ENCODE measurements around the gene LRRC43.

LRRC43 gene

DNA sequence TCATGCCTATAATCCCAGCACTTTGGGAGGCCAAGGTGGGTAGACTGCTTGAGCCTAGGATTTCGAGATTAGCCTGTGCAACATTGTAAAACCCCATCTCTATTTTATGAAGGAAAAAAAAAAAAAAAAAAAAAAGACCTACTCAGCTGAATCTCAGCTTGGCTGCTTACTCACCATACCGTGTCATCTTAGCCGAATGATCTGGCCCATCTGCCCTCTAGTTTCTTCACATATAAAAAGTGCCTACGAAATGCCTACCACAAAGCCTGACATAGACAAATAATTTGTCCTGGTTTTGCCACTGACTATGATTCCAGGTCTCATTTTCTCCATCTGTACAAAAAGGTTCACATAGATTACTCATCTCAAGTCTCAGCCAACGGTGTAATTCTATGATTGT, 32.8 kb downstream of the LRRC43 start:
- H3K4me3 ChIP-seq (ENCODE audit: low read depth, low read length) = no peak overlapping the region

DNA sequence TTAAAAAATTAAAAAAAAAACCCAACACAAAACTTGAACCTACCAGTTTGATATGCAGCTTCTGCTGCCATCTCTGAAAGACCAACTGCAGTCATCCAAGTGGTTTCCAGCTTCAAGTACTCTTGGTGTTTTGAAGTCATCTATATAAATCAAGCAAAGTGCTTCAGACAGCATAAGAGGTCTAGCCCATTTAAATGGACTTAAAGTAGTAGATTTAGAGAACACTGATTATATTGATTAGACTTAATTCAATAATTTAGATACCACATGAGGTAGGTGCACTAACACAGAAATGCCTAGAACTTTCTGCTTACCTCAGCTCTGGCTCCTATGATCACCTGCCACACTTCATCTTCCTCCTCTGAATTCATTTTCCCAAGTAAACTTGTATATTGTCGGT, 33.5 kb downstream of the LRRC43 start:
- no peak overlapping the region for H3K4me3 ChIP-seq (ENCODE audit: low read depth, low read length)

DNA sequence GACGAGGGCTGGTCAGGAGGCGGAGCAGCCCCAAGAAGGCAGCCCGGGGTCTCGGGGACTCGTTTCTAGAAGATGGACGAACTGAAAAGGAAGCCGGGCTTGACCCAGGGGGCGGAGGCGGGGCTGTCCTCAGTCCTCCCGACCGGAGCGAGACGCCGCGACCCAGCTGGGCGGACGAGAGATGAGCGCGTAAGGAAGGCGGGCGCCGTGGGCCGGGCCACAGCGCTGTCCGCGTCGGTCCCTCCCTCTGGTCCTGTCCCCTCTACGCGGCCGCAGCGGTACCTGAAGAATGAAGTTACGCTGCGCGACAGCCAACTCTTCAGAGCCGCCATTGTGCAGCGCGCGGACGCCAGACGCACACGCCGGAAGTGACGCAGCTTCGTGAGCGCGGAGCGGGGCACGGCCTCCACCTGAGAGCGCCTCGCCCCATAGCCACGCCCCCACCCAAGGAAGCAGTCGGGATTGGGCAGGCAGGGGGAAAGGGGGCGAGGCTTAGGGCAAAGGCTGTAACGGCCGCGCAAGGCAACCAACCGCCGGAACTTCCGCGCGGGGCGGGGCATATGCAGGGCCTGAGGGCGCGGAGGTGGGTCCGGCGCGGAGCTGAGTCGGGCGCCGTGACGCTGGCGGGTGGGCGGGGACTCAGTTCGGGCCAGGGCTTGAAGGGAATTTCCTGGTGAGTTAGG, 42.9 kb downstream of the LRRC43 start, which contains the start of gene DIABLO:
Gene DIABLO, minus strand, starts transcription at position 370 of the 683 bp plus-strand sequence. Its CDS starts 38 bp downstream, at position 332.
- H3K4me3 ChIP-seq (ENCODE audit: low read depth, low read length) = peak within 1 kb of the TSS; percentile 63

DNA sequence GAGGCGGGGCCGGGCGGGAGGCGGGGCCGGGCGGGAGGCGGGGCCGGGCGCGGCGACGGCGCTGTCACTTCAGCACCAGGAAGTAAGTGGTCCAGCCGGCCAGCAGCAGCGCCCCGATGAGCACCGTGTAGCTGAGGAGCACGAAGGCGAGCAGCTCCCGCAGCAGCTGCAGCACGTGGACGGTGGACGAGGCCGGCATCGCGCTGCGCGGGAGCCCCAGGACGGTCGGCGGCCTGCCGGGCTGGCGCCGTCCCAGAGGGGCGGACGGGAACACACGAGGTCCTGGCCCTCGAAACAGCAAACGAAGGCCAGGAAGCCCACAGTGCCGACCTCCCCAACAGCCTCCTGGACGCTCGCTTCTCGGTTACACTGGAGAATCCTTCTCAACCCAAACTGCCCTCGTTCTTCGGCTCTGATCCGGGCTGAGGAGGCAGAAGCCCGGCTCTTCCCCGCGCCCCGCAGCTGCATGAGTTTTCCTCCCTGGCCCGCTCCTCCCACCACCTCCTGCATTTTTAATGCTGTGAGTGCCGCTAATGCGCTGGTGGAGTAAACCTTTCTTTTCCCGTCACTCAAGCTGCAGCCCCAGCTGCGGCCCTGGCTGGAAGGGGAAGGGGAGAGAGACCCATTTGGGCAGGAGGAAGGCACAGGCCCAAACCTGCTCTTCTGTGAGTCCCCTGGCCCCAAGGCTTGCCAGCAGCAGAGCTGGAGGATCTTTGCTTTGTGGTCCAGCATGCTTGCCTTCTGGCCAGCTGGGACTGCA, 43.6 kb downstream of the LRRC43 start:
- H3K4me3 ChIP-seq (ENCODE audit: low read depth, low read length) = no peak overlapping the region

DNA sequence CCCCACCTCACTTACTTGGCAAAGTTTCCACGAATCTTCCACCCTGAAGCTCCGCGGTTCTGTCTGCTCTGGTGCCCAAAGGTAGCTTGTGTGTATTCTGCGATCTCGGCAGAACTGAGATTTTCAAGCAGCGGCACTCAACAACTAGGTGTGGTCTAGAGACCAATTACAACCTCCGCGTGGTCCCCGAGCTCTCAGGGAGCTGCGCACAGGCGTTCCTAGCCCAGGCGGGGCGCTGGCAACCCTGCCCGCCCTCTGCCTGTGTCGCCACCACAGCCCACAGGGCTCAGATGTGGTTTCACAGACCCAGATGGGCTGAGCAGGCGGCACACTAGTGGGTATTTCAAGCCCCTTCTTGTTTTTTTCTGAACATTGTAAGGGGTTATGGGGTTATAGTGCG, 44.4 kb downstream of the LRRC43 start:
- H3K4me3 ChIP-seq (ENCODE audit: low read depth, low read length) = no peak overlapping the region

DNA sequence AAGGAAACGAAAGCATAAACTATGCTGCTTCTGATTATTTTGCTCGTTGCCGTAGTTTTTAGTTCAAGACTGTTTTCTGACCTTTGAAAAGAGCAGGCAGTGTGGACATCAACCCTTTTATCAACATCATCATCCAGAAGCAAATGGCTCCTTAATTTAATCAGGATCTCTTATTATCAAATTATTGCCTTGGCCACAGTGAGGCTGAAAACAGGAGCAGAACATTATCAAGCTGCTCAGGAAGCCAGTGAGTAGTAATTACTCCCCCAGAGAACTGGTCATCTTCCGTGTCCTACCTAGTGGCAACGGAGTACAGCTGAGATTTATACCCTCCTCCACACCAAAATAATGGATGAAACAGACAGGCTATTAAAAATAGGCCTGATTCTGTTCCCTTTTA, 45.2 kb downstream of the LRRC43 start:
- no peak overlapping the region for H3K4me3 ChIP-seq (ENCODE audit: low read depth, low read length)

DNA sequence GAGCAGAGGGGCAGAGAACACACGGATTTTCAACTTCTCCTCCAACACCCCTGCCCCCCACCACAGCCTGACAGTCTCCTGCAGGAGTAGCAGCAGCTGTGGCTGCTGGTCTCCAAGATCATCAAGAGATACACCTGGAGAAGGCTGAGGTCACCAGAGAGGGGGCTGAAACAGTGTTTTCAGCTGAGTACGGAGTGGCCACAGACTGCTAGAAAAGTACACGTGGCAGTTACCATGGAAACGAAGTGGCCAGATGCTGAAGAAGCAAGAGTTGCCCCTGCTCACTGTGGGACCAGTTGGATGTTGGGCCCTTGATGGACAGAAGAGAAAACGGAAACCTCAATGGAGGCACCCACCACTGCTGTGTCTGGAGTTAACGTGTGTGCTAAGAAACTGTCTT, 47.9 kb downstream of the LRRC43 start:
- H3K4me3 ChIP-seq (ENCODE audit: low read depth, low read length) = no peak overlapping the region

DNA sequence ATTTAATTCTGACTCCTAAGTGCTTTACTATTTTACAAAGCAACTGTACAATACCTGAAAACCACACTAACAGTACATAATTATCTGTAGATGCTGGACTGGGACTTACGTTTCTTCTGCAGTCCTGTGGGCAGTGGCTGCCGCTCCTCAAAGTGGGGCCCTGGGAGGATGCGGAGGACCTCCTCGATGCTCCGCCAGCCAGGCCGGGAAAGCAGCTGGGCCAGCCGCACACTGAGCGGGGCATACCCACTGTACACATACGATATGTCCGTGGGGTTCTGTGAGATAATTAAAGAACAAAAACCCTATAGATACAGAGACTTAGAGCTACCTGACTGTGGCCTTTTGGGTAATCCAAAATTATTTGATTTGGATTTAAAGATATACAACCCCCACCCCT, 49.8 kb downstream of the LRRC43 start:
- H3K4me3 ChIP-seq (ENCODE audit: low read depth, low read length) = no peak overlapping the region

DNA sequence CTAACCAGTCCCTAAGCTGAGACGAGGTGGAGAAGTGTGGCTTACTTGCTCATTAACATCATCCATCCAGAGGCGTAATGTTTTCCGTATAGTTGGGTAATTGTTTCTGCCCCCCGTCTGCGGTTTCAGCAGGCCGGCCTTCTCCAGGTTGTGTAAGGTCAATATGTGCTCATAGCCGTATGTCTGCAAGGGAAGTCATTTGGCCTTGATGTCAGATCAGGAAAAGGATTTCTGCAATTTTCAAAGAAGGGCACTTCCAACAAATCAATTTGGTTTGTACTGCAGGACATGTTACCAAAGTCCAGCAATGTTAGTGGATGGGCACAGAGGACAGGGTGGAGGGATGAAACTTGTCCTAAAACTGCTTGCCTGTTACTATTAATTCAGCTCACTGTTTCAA, 52.8 kb downstream of the LRRC43 start:
- H3K4me3 ChIP-seq (ENCODE audit: low read depth, low read length) = no peak overlapping the region

DNA sequence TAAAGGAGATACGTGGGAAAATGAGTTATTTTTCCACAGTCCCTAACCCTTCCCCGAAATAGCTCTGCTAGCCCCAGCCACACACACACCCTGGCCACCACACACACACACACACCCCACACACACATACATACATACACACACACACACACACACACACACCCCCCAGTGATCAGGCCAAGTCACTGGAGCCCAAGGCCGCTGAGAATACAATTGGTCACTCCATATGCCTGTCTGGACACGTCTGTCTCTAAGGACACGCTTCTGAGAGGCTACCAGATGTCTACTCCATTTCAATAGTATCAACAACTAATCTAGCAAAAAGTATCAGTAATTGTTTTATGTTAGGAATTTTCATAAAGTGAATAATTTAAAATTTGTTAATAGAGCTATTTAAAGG, 55.9 kb downstream of the LRRC43 start:
- H3K4me3 ChIP-seq (ENCODE audit: low read depth, low read length) = no peak overlapping the region

DNA sequence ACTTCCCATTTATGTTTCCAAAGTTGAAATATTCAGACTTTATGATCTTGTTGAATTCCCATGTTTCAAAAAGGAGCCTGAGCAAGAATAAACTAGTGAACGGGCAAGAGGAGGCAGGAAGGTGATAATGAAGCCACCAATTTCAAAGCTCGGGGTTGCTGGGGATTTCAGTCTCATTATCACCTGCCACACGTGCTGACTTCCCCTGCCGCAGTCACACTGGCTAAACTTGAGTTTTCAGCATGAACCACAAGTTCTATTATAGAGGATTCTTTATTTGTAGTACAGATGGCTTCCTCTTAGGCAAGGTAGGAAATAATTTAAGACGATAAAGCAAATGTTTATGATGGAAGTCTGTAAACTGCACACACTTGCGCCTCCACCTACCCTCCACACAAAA, 61.0 kb downstream of the LRRC43 start:
- H3K4me3 ChIP-seq (ENCODE audit: low read depth, low read length) = no peak overlapping the region

DNA sequence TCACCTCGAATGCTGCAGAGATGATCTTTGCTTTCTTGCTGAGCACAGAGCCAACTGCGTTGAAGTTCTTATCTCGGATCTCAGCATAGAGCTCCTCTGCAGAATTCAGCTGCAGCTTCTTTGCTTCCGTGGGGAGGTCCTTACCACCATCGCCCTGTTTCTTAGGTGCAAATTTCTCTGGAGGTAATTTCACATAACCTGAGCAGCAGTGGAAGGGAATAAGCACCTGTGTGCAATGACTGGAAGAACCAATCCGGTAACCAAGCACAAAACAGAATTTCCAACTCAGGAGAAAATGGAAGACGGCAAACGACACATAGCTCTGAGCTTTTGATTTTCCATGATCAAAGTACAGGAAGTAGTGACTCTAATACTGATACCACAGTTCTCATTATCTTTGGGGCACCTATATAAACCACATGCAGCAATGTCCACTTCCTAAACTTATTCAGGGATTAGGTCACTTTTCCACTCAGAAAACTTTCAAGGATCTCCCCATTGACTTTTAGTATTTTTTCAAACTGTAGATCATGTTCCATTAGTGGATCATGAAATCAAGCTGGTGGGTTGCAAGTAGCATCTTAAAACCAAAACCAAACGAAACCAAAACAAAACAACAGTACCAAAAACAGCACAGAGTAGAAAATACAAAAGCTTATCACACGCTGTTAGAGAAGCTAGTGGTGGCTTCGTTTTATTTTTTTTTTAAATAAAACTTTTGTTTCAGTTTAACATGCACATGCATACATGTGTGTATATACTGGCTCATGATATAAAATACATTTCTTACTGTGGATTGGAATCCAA, 61.8 kb downstream of the LRRC43 start:
- H3K4me3 ChIP-seq (ENCODE audit: low read depth, low read length) = no peak overlapping the region

DNA sequence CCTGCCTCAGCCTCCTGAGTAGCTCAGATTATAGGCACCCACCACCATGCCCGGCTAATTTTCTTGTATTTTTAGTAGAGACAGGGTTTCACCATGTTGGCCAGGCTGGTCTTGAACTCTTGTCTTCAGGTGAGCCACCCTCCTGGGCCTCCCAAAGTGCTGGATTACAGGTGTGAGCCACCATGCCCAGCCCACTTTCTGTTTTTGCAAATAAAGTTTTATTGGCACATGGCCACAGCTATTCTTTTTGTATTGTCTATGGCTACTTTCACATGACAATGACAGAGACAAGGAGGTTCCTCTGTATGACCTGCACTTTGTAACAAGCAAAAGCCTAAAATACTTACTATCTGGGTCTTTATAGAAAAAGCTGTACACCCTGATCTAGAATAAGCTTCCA, 62.6 kb downstream of the LRRC43 start:
- no peak overlapping the region for H3K4me3 ChIP-seq (ENCODE audit: low read depth, low read length)

DNA sequence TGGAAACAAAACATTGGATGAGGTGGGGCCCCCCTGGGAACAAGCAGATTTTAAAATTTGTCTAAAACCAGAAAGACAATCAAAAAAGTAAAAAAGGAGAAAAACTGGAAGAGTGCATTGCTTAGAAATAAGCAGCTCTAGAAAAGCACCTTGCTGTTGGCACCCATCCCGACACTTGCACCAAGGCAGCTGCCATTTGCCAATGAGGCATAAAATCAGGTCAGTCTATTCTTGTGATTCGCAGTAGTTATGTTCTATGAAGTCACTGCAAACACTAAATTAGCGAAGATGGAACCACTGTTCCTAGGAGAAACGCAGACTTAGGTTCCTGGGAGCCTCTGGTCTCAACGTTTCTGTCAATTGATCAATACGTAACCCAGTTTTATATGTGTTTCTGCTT, 67.1 kb downstream of the LRRC43 start:
- H3K4me3 ChIP-seq (ENCODE audit: low read depth, low read length) = no peak overlapping the region

DNA sequence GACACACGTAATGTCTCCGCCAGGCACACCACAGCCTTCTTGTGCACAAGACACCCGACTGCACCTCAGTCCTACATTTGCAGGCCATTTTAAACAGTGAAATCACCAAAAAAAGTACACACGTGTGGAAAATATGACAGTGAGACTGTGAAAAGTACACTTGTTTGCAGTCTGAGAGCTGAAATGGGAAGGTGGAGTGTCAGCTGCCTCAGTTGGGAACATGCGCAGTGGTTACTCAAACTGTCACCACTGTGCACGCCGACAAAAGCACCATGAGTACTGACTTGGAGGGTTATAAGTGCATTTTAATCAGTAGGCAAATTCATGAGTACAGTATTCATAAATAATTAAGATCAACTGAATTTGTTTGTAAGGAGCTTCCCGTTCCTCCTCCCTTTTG, 67.6 kb downstream of the LRRC43 start:
- no peak overlapping the region for H3K4me3 ChIP-seq (ENCODE audit: low read depth, low read length)
